Liver (tissue), 9 donors: ENCODE data around the gene SEC14L5. TPM values are rescaled to one million over a fixed set of nuclear protein-coding genes. Genes with fewer than 3 reads are reported as not detected.

ENCODE experiments used
- DNase-seq: peaks from one replicate; pipeline ENCODE4 v3.0.0-alpha.2; 2017; ENCODE audit warnings: low spot score
- H3K27ac ChIP-seq, 2 donors: one replicate each; pipeline ENCODE4 v1.7.0; 2013; ENCODE audit warnings: inconsistent platforms in 2 of 2, low read length in 2 of 2, control low read depth in 1 of 2, low read depth in 1 of 2, mild to moderate bottlenecking in 1 of 2
- H3K27me3 ChIP-seq, 4 donors: one replicate each; pipeline versions ENCODE4 v1.6.1 to v1.7.0; 2013; ENCODE audit warnings: low read length in 3 of 4, inconsistent platforms in 1 of 4, mild to moderate bottlenecking in 1 of 4, moderate library complexity in 1 of 4; ENCODE audit not compliant: control insufficient read depth in 4 of 4, insufficient read depth in 4 of 4
- H3K36me3 ChIP-seq, 4 donors: one replicate each; pipeline versions ENCODE4 v1.6.1 to v1.7.0; 2013; ENCODE audit warnings: low read length in 3 of 4, mild to moderate bottlenecking in 3 of 4, low read depth in 1 of 4, moderate library complexity in 1 of 4; ENCODE audit not compliant: control insufficient read depth in 4 of 4, insufficient read depth in 3 of 4
- H3K4me1 ChIP-seq, 4 donors: one replicate each; pipeline versions ENCODE4 v1.6.1 to v1.7.0; 2013; ENCODE audit warnings: low read length in 3 of 4, mild to moderate bottlenecking in 3 of 4, moderate library complexity in 1 of 4; ENCODE audit not compliant: control insufficient read depth in 4 of 4, insufficient read depth in 4 of 4
- H3K4me3 ChIP-seq, 3 donors: one replicate each; pipeline versions ENCODE4 v1.6.1 to v1.7.0; 2013; ENCODE audit warnings: low read length in 3 of 3, control low read depth in 1 of 3, low read depth in 1 of 3, mild to moderate bottlenecking in 1 of 3
- H3K9ac ChIP-seq, 2 donors: one replicate each; pipeline ENCODE4 v1.7.0; 2013; ENCODE audit warnings: low read length in 2 of 2, mild to moderate bottlenecking in 2 of 2, moderate library complexity in 2 of 2, control low read depth in 1 of 2, low read depth in 1 of 2
- H3K9me3 ChIP-seq, 4 donors: one replicate each; pipeline versions ENCODE4 v1.6.1 to v1.7.0; 2013; ENCODE audit warnings: low read length in 3 of 4; ENCODE audit not compliant: control insufficient read depth in 4 of 4
- ATF3 ChIP-seq: IDR thresholded peaks from 2 replicates; pipeline ENCODE4 v1.6.1; 2016; ENCODE audit warnings: antibody characterized with exemption
- CTCF ChIP-seq: fragments of 150-350 bp; IDR thresholded peaks from 2 replicates; pipeline ENCODE4 v1.5.1; 2017; ENCODE audit warnings: improper control_type of control experiment, low read depth, low read length; ENCODE audit not compliant: missing input control
- EGR1 ChIP-seq, 2 donors: IDR thresholded peaks; 2 replicates each; pipeline ENCODE4 v1.6.1; 2016 to 2018; ENCODE audit warnings: antibody characterized with exemption in 2 of 2, low read depth in 2 of 2
- FOXA1 ChIP-seq: IDR thresholded peaks from 2 replicates; pipeline ENCODE4 v1.6.1; 2016; ENCODE audit warnings: antibody characterized with exemption
- FOXA2 ChIP-seq: IDR thresholded peaks from 2 replicates; pipeline ENCODE4 v1.6.1; 2016; ENCODE audit warnings: antibody characterized with exemption
- GABPA ChIP-seq, 2 donors: IDR thresholded peaks in 1 of 2; conservative IDR thresholded peaks in 1 of 2; 2 replicates each; pipeline ENCODE4 v1.6.1; 2016; ENCODE audit warnings: antibody characterized with exemption in 2 of 2, mild to moderate bottlenecking in 1 of 2, moderate library complexity in 1 of 2
- HNF4A ChIP-seq, 2 donors: conservative IDR thresholded peaks; 2 replicates each; pipeline ENCODE4 v1.6.1; 2016; ENCODE audit warnings: antibody characterized with exemption in 2 of 2, mild to moderate bottlenecking in 2 of 2
- HNF4G ChIP-seq: IDR thresholded peaks from 2 replicates; pipeline ENCODE4 v1.6.1; 2016; ENCODE audit warnings: antibody characterized with exemption
- JUND ChIP-seq, 2 donors: IDR thresholded peaks; 2 replicates each; pipeline ENCODE4 v1.6.1; 2016; ENCODE audit warnings: antibody characterized with exemption in 2 of 2
- NR2F2 ChIP-seq: IDR thresholded peaks from 2 replicates; pipeline ENCODE4 v1.6.1; 2016; ENCODE audit warnings: antibody characterized with exemption
- RAD21 ChIP-seq, 2 donors: IDR thresholded peaks; 2 replicates each; pipeline ENCODE4 v1.6.1; 2016; ENCODE audit warnings: antibody characterized with exemption in 2 of 2, mild to moderate bottlenecking in 2 of 2
- REST ChIP-seq: IDR thresholded peaks from 2 replicates; pipeline ENCODE4 v1.6.1; 2016; ENCODE audit warnings: antibody characterized with exemption, mild to moderate bottlenecking
- RXRA ChIP-seq, 2 donors: IDR thresholded peaks; 2 replicates each; pipeline ENCODE4 v1.6.1; 2017 to 2018; ENCODE audit warnings: antibody characterized with exemption in 2 of 2, mild to moderate bottlenecking in 1 of 2
- SP1 ChIP-seq: IDR thresholded peaks from 2 replicates; pipeline ENCODE4 v1.6.1; 2018; ENCODE audit warnings: antibody characterized with exemption, mild to moderate bottlenecking
- TAF1 ChIP-seq: conservative IDR thresholded peaks from 2 replicates; pipeline ENCODE4 v1.6.1; 2016; ENCODE audit warnings: antibody characterized with exemption, mild to moderate bottlenecking
- YY1 ChIP-seq: IDR thresholded peaks from 2 replicates; pipeline ENCODE4 v1.6.1; 2016; ENCODE audit warnings: antibody characterized with exemption, mild to moderate bottlenecking
- ZBTB33 ChIP-seq: IDR thresholded peaks from 2 replicates; pipeline ENCODE4 v1.6.1; 2016; ENCODE audit warnings: antibody characterized with exemption
- WGBS: extraction: QIAGEN DNeasy Blood & Tissue Kit; methylation state at CpG from one replicate; pipeline ENCODE4 v1.1.7; 2013; 5-methylcytosine and 5-hydroxymethylcytosine counted together
- polyA plus RNA-seq, 2 donors: library from polyadenylated mRNA; stranded (reverse) in 1 of 2; unstranded in 1 of 2; fragments of 200-250 nt in 1 of 2; fragments of >200 nt in 1 of 2; fragmentation: Nextera tagmentation in 1 of 2; extraction: Ambion mirVana in 1 of 2; gene quantifications; one replicate each; pipeline versions ENCODE4 v1.2.1 to v1.2.3, GENCODE V29; 2013 to 2015
- total RNA-seq, 2 donors: library from RNA; depleted of rRNA; stranded (reverse); fragments of >200 nt; gene quantifications; one replicate each; pipeline ENCODE4 v1.2.3, GENCODE V29; 2014
- TF ChIP-seq, protein P1 (sequence below): IDR thresholded peaks from 2 replicates; pipeline ENCODE4 v1.6.1; 2016; ENCODE audit warnings: antibody characterized with exemption
- donor health status: healthy.
- donor health status: healthy.
- donor health status: healthy.
- donor health status: healthy.
- donor health status: healthy.

SEC14L5 gene
- total and polyA plus RNA-seq, 4 donors, result 0.03 to 0.65 (median 0.12) TPM

DNA sequence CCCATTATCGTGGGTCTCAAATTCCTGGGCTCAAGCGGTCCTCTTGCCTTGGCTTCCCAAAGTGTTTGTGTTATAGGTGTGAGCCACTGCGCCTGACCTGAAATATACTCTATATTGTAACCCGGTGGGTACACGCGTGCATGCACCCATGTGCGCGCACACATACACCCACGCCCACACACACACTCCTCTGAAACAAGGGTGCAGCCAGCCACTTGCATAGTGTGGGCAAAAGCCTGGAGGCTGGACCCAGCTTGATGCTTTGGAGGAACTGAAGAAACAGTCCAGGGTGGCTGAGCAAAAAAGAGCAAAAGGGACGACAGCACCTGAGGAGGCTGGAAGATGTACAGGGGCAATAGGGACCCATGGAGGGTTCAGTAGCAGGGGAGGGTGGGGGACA, 45.7 kb downstream of the SEC14L5 start:
- TF ChIP-seq FOXA2 (no peak), NR2F2 (no peak), REST (no peak), RAD21 (IDR thresholded peaks at IDR 0.05) (no peak), SP1 (no peak), JUND (IDR thresholded peaks at IDR 0.05) (no peak), RXRA (IDR thresholded peaks at IDR 0.05) (no peak), EGR1 (IDR thresholded peaks at IDR 0.05; ENCODE audit: low read depth in 2 of 2) (no peak), GABPA (IDR thresholded peaks at IDR 0.05 in 1 of 2, conservative IDR thresholded peaks at IDR 0.05 in 1 of 2) (no peak), TAF1 (no peak), ATF3 (no peak)
- 92% methylated on average over 10 of the region's 10 CpGs for WGBS
- H3K27ac ChIP-seq, result no peak overlapping the region
- no peak overlapping the region for H3K4me3 ChIP-seq
- no peak overlapping the region for H3K9ac ChIP-seq
- H3K36me3 ChIP-seq, result no peaks in the 10 kb centered on the region
- no peaks in the 10 kb centered on the region for H3K4me1 ChIP-seq
- H3K9me3 ChIP-seq, result no peaks in the 10 kb centered on the region
- no peaks in the 10 kb centered on the region for H3K27me3 ChIP-seq
- DNase-seq, result no peak

DNA sequence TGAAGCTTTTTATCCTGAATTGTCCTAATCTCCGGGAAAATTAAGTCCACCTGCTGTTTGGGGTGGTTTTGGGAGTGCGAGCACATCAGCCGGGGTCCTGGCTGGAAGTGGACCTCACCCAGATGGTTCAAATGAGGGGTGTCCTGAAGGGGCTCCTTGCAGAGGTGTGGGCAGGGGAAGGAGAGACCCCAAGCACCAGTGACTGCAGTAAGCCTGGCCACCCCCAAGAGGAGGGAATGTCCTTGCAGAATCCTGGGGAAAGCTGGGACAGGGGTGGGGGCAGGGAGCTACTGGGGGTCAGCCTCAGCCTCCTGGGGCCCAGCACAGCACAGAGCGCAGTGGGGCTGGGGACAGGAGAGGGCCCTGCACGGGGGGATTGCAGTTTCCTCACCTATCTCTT, 46.2 kb downstream of the SEC14L5 start:
- DNase-seq, result no peak
- H3K27me3 ChIP-seq, result no peaks in the 10 kb centered on the region
- no peak overlapping the region for H3K4me3 ChIP-seq
- H3K27ac ChIP-seq, result no peak overlapping the region
- 70% methylated on average over 5 of the region's 5 CpGs for WGBS
- H3K4me1 ChIP-seq, result no peaks in the 10 kb centered on the region
- TF ChIP-seq FOXA1, result no peak
- no peak for TF ChIP-seq GABPA (IDR thresholded peaks at IDR 0.05 in 1 of 2, conservative IDR thresholded peaks at IDR 0.05 in 1 of 2)
- no peak for TF ChIP-seq TAF1
- no peak for TF ChIP-seq JUND (IDR thresholded peaks at IDR 0.05)
- no peak for TF ChIP-seq FOXA2
- TF ChIP-seq, protein P1, sequence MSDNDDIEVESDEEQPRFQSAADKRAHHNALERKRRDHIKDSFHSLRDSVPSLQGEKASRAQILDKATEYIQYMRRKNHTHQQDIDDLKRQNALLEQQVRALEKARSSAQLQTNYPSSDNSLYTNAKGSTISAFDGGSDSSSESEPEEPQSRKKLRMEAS, result no peak
- no peak for TF ChIP-seq CTCF
- no peak for TF ChIP-seq SP1
- TF ChIP-seq HNF4A (conservative IDR thresholded peaks at IDR 0.05), result no peak
- no peak for TF ChIP-seq HNF4G
- no peak for TF ChIP-seq EGR1 (IDR thresholded peaks at IDR 0.05; ENCODE audit: low read depth in 2 of 2)
- TF ChIP-seq YY1, result no peak
- no peak for TF ChIP-seq ATF3
- TF ChIP-seq NR2F2, result no peak
- no peak for TF ChIP-seq RAD21 (IDR thresholded peaks at IDR 0.05)
- TF ChIP-seq ZBTB33, result no peak
- no peaks in the 10 kb centered on the region for H3K9me3 ChIP-seq
- no peak overlapping the region for H3K9ac ChIP-seq
- no peaks in the 10 kb centered on the region for H3K36me3 ChIP-seq
